ENCODE measurements around the gene SCYL1.

SCYL1 gene

DNA sequence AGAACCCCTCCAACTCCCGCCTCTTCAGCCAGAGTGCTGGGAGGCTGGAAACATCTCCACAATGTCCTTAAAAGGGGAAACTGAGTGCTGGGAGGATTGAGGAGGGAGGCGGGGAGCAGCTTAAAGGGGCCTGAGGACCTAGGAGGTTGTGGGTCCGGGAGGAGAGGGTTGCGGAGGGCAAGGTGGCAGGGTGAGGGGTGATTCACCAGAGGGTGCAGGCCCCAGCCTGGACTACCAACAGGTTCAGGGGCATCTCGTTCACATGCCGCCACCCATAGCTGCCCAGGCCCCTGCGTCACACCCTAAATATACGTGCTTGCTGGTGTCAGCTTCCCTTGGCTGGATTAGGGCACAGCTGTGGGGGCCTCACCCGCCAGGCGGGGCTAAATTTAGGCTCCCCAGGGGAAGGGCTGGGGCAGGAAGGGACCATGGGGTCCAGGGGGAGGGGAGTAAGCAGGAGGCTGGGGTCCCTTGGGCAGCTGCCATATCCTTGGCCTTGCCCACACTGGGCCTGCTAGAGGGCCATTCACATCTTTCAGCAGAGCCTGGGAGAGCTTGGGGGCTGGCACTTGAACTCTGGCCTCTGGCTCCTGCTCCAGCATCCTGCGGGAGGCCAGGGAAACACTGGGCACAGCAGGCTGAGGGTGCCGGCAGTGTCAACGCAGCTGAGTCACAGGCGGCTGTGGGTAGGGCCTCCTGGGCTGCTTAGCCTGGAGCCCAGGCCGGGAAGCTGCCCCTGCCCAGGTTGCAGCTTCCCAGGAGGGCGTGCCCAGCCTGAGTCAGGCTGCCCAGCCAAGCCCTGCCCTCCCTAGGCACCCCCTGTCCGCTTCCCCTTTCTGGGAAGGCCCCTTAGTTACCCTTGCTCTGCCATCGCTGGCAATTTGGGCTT is 52.2 kb downstream of the SCYL1 start:
- H3K4me1 ChIP-seq (ENCODE audit: control insufficient read depth, insufficient read depth, low read length, poor library complexity, severe bottlenecking) = peaks cover 46% of the 10 kb centered on the region

GRCh38 chr11:65577756-65578109 is 52.9 kb downstream of the SCYL1 start:
- peaks cover 34% of the 10 kb centered on the region for H3K36me3 ChIP-seq (ENCODE audit: control insufficient read depth, insufficient read depth, low read length)
- peaks cover 44% of the 10 kb centered on the region for H3K4me1 ChIP-seq (ENCODE audit: control insufficient read depth, insufficient read depth, low read length, poor library complexity, severe bottlenecking)
- H3K4me3 ChIP-seq (ENCODE audit: insufficient read depth, low read depth, low read length, poor library complexity, severe bottlenecking) = peak overlapping the region; percentile 59
- no peaks in the 10 kb centered on the region for H3K27me3 ChIP-seq (replicated peaks; ENCODE audit: control insufficient read depth, insufficient read depth, low read length, poor library complexity, severe bottlenecking)
- H3K27ac ChIP-seq (ENCODE audit: insufficient read depth, low read length, poor library complexity, severe bottlenecking) = peak overlapping the region; percentile 98
- no peak for DNase-seq
- no peaks in the 10 kb centered on the region for H3K9me3 ChIP-seq (ENCODE audit: control insufficient read depth, low read length)

More for the DNA sequence above, 52.2 kb downstream of the SCYL1 start:
- Histone ChIP-seq H3K27me3 (replicated peaks; ENCODE audit: control insufficient read depth, insufficient read depth, low read length, poor library complexity, severe bottlenecking) (no peaks in the 10 kb centered on the region), H3K36me3 (ENCODE audit: control insufficient read depth, insufficient read depth, low read length) (peaks cover 30% of the 10 kb centered on the region), H3K27ac (ENCODE audit: insufficient read depth, low read length, poor library complexity, severe bottlenecking) (peak overlapping the region; percentile 98), H3K9me3 (ENCODE audit: control insufficient read depth, low read length) (no peaks in the 10 kb centered on the region), H3K4me3 (ENCODE audit: insufficient read depth, low read depth, low read length, poor library complexity, severe bottlenecking) (peak overlapping the region; percentile 59)
- peak in 1 of 3 donors; percentile 34 for DNase-seq

- Histone ChIP-seq H3K36me3 (ENCODE audit: control insufficient read depth, insufficient read depth, low read length) (peaks cover 34% of the 10 kb centered on the region), H3K27me3 (replicated peaks; ENCODE audit: control insufficient read depth, insufficient read depth, low read length, poor library complexity, severe bottlenecking) (no peaks in the 10 kb centered on the region), H3K4me1 (ENCODE audit: control insufficient read depth, insufficient read depth, low read length, poor library complexity, severe bottlenecking) (peaks cover 44% of the 10 kb centered on the region), H3K27ac (ENCODE audit: insufficient read depth, low read length, poor library complexity, severe bottlenecking) (peak overlapping the region; percentile 98), H3K4me3 (ENCODE audit: insufficient read depth, low read depth, low read length, poor library complexity, severe bottlenecking) (no peak overlapping the region), H3K9me3 (ENCODE audit: control insufficient read depth, low read length) (no peaks in the 10 kb centered on the region)
- no peak for DNase-seq
Observed at GRCh38 chr11:65578134-65578533, 53.3 kb downstream of the SCYL1 start.

DNA sequence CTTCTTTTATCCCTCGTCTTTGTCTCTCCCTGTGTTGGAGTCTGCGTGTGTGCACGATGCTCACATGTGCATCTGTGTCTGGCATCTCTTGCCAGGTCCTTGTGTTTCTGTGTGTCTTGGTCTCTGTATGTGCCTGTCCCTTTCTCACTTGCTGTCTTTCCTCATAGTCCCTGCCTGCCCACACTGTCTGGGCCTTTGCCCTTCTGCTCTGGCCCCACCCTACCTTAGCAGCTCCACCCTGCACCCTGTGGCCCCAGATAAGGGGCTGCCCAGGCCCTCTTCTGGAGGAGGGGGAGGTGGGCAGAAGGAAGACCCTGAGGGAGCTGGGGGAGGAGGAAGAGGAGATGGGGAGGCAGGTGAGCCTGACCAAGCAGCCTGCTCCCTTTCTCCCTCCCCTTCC is 53.8 kb downstream of the SCYL1 start:
- Histone ChIP-seq H3K27me3 (replicated peaks; ENCODE audit: control insufficient read depth, insufficient read depth, low read length, poor library complexity, severe bottlenecking) (no peaks in the 10 kb centered on the region), H3K4me3 (ENCODE audit: insufficient read depth, low read depth, low read length, poor library complexity, severe bottlenecking) (no peak overlapping the region), H3K4me1 (ENCODE audit: control insufficient read depth, insufficient read depth, low read length, poor library complexity, severe bottlenecking) (peaks cover 39% of the 10 kb centered on the region), H3K9me3 (ENCODE audit: control insufficient read depth, low read length) (no peaks in the 10 kb centered on the region), H3K27ac (ENCODE audit: insufficient read depth, low read length, poor library complexity, severe bottlenecking) (peak overlapping the region; percentile 98), H3K36me3 (ENCODE audit: control insufficient read depth, insufficient read depth, low read length) (peaks cover 34% of the 10 kb centered on the region)
- DNase-seq = no peak

- no peak overlapping the region for H3K4me3 ChIP-seq (ENCODE audit: insufficient read depth, low read depth, low read length, poor library complexity, severe bottlenecking)
- H3K9me3 ChIP-seq (ENCODE audit: control insufficient read depth, low read length) = no peaks in the 10 kb centered on the region
- no peak for DNase-seq
- H3K36me3 ChIP-seq (ENCODE audit: control insufficient read depth, insufficient read depth, low read length) = peaks cover 40% of the 10 kb centered on the region
- no peak overlapping the region for H3K27ac ChIP-seq (ENCODE audit: insufficient read depth, low read length, poor library complexity, severe bottlenecking)
- H3K27me3 ChIP-seq (replicated peaks; ENCODE audit: control insufficient read depth, insufficient read depth, low read length, poor library complexity, severe bottlenecking) = no peaks in the 10 kb centered on the region
- peaks cover 35% of the 10 kb centered on the region for H3K4me1 ChIP-seq (ENCODE audit: control insufficient read depth, insufficient read depth, low read length, poor library complexity, severe bottlenecking)
Observed at GRCh38 chr11:65579291-65579690, 54.4 kb downstream of the SCYL1 start.

DNA sequence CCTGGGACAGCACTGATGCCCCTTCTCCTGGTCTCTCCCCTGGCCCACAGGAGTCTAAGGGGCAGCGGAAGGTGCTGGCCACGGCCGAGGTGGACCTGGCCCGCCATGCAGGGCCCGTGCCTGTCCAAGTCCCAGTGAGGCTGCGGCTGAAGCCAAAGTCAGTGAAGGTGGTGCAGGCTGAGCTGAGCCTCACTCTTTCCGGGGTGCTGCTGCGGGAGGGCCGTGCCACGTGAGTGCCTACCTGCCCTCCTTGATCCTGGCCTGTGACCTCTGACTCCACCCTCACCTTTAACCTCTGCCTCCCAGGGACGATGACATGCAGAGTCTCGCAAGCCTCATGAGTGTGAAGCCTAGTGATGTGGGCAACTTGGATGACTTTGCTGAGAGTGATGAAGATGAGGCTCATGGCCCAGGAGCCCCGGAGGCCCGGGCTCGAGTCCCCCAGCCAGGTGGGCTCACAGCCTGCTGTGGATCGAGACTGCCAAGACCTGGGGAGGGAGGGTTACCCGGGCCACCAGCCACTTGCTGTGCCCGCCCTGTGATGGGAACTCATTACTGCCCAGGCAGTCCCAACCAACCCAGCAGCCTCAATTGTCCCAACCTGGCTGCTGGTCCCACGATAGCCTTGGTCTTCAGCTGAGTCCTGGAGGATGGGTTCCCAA is 55.3 kb downstream of the SCYL1 start:
- Histone ChIP-seq H3K27me3 (replicated peaks; ENCODE audit: control insufficient read depth, insufficient read depth, low read length, poor library complexity, severe bottlenecking) (no peaks in the 10 kb centered on the region), H3K4me3 (ENCODE audit: insufficient read depth, low read depth, low read length, poor library complexity, severe bottlenecking) (no peak overlapping the region), H3K4me1 (ENCODE audit: control insufficient read depth, insufficient read depth, low read length, poor library complexity, severe bottlenecking) (peaks cover 26% of the 10 kb centered on the region), H3K27ac (ENCODE audit: insufficient read depth, low read length, poor library complexity, severe bottlenecking) (no peak overlapping the region), H3K9me3 (ENCODE audit: control insufficient read depth, low read length) (no peaks in the 10 kb centered on the region), H3K36me3 (ENCODE audit: control insufficient read depth, insufficient read depth, low read length) (peaks cover 44% of the 10 kb centered on the region)
- no peak for DNase-seq

DNA sequence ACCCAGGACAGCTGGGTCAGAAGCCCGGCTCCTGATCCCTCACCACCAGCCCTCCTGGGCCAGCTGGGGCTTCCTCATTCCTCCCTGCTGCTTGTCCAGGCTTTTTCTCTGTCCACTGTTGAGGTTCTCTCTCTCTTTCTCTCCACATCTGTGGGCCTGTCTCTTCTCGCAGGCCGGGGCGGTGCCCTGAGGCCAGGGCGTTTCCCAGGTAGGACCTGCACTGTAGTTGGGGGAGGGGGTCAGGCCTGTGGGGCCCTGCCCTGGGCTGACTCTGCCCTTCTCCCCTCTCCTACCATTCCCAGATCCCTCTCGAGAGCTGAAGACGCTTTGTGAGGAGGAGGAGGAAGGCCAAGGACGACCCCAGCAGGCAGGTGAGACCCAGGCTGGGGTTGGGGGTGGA is 55.9 kb downstream of the SCYL1 start:
- no peaks in the 10 kb centered on the region for H3K27me3 ChIP-seq (replicated peaks; ENCODE audit: control insufficient read depth, insufficient read depth, low read length, poor library complexity, severe bottlenecking)
- H3K27ac ChIP-seq (ENCODE audit: insufficient read depth, low read length, poor library complexity, severe bottlenecking) = no peak overlapping the region
- peaks cover 48% of the 10 kb centered on the region for H3K36me3 ChIP-seq (ENCODE audit: control insufficient read depth, insufficient read depth, low read length)
- no peaks in the 10 kb centered on the region for H3K9me3 ChIP-seq (ENCODE audit: control insufficient read depth, low read length)
- H3K4me3 ChIP-seq (ENCODE audit: insufficient read depth, low read depth, low read length, poor library complexity, severe bottlenecking) = no peak overlapping the region
- peaks cover 21% of the 10 kb centered on the region for H3K4me1 ChIP-seq (ENCODE audit: control insufficient read depth, insufficient read depth, low read length, poor library complexity, severe bottlenecking)
- no peak for DNase-seq

DNA sequence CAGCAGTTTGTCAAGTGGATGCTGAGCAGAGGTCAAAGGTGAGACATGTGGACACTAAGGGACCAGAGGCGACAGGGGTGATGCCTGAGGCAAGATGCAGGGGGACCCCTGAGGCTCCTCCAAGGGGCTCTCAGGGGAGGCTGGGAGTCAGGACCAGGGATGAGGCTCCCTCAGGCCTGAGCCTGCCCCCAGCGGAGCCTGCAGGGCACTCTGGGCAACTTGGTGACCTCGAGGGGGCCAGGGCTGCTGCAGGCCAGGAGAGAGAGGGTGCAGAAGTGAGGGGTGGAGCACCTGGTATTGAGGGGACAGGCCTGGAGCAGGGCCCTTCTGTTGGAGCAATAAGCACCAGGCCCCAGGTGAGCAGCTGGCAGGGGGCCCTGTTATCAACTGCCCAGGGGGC is 57.0 kb downstream of the SCYL1 start:
- Histone ChIP-seq H3K4me3 (ENCODE audit: insufficient read depth, low read depth, low read length, poor library complexity, severe bottlenecking) (no peak overlapping the region), H3K27ac (ENCODE audit: insufficient read depth, low read length, poor library complexity, severe bottlenecking) (no peak overlapping the region), H3K36me3 (ENCODE audit: control insufficient read depth, insufficient read depth, low read length) (peaks cover 58% of the 10 kb centered on the region), H3K9me3 (ENCODE audit: control insufficient read depth, low read length) (no peaks in the 10 kb centered on the region), H3K27me3 (replicated peaks; ENCODE audit: control insufficient read depth, insufficient read depth, low read length, poor library complexity, severe bottlenecking) (no peaks in the 10 kb centered on the region), H3K4me1 (ENCODE audit: control insufficient read depth, insufficient read depth, low read length, poor library complexity, severe bottlenecking) (peaks cover 14% of the 10 kb centered on the region)
- no peak for DNase-seq

- Histone ChIP-seq H3K27me3 (replicated peaks; ENCODE audit: control insufficient read depth, insufficient read depth, low read length, poor library complexity, severe bottlenecking) (no peaks in the 10 kb centered on the region), H3K9me3 (ENCODE audit: control insufficient read depth, low read length) (no peaks in the 10 kb centered on the region), H3K4me3 (ENCODE audit: insufficient read depth, low read depth, low read length, poor library complexity, severe bottlenecking) (no peak overlapping the region), H3K36me3 (ENCODE audit: control insufficient read depth, insufficient read depth, low read length) (peaks cover 58% of the 10 kb centered on the region), H3K27ac (ENCODE audit: insufficient read depth, low read length, poor library complexity, severe bottlenecking) (no peak overlapping the region), H3K4me1 (ENCODE audit: control insufficient read depth, insufficient read depth, low read length, poor library complexity, severe bottlenecking) (peaks cover 13% of the 10 kb centered on the region)
- DNase-seq = no peak
Observed at GRCh38 chr11:65583589-65583988, 58.7 kb downstream of the SCYL1 start.

GRCh38 chr11:65584106-65584505 is 59.2 kb downstream of the SCYL1 start:
- peaks cover 57% of the 10 kb centered on the region for H3K36me3 ChIP-seq (ENCODE audit: control insufficient read depth, insufficient read depth, low read length)
- DNase-seq = no peak
- no peaks in the 10 kb centered on the region for H3K27me3 ChIP-seq (replicated peaks; ENCODE audit: control insufficient read depth, insufficient read depth, low read length, poor library complexity, severe bottlenecking)
- peaks cover 16% of the 10 kb centered on the region for H3K4me1 ChIP-seq (ENCODE audit: control insufficient read depth, insufficient read depth, low read length, poor library complexity, severe bottlenecking)
- H3K9me3 ChIP-seq (ENCODE audit: control insufficient read depth, low read length) = no peaks in the 10 kb centered on the region
- H3K4me3 ChIP-seq (ENCODE audit: insufficient read depth, low read depth, low read length, poor library complexity, severe bottlenecking) = no peak overlapping the region
- H3K27ac ChIP-seq (ENCODE audit: insufficient read depth, low read length, poor library complexity, severe bottlenecking) = no peak overlapping the region

All from effector memory CD4-positive, alpha-beta T cell (primary cell).